Measurements from ENCODE around the gene CHST8.

DNA sequence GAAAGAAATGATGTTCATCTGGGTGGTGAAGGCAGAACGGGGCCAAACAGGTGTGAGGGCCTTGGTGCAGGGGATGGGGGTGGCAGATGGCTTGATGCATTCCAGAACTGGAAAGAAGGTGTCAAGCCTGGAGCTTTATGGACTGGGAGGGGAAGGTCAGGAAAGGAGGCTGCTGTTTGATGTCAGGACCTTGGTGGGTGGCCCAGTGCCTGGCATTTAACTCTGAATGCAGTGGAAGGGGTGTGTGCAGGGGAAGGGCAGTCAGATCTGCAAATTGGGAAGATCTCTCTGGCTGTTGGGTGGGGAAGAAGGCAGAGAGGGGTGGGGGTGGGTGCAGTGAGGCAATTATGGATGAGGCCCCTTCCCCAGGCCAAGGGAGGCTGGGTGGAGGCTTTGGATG, 186.6 kb downstream of the CHST8 start:
- TF ChIP-seq POLR2AphosphoS5 (IDR thresholded peaks at IDR 0.05; ENCODE audit: low read depth, low read length) = no peak
- no peak for TF ChIP-seq FOXP2 (optimal IDR thresholded peaks at IDR 0.05; ENCODE audit: borderline replicate concordance, extremely low read depth, extremely low read length, insufficient read depth)
- TF ChIP-seq, protein P1, sequence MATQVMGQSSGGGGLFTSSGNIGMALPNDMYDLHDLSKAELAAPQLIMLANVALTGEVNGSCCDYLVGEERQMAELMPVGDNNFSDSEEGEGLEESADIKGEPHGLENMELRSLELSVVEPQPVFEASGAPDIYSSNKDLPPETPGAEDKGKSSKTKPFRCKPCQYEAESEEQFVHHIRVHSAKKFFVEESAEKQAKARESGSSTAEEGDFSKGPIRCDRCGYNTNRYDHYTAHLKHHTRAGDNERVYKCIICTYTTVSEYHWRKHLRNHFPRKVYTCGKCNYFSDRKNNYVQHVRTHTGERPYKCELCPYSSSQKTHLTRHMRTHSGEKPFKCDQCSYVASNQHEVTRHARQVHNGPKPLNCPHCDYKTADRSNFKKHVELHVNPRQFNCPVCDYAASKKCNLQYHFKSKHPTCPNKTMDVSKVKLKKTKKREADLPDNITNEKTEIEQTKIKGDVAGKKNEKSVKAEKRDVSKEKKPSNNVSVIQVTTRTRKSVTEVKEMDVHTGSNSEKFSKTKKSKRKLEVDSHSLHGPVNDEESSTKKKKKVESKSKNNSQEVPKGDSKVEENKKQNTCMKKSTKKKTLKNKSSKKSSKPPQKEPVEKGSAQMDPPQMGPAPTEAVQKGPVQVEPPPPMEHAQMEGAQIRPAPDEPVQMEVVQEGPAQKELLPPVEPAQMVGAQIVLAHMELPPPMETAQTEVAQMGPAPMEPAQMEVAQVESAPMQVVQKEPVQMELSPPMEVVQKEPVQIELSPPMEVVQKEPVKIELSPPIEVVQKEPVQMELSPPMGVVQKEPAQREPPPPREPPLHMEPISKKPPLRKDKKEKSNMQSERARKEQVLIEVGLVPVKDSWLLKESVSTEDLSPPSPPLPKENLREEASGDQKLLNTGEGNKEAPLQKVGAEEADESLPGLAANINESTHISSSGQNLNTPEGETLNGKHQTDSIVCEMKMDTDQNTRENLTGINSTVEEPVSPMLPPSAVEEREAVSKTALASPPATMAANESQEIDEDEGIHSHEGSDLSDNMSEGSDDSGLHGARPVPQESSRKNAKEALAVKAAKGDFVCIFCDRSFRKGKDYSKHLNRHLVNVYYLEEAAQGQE (IDR thresholded peaks at IDR 0.05; ENCODE audit: insufficient read depth in 1 of 2, low read depth in 2 of 2, low read length in 2 of 2) = no peak
- no peak for TF ChIP-seq TAF1 (IDR thresholded peaks at IDR 0.05; ENCODE audit: borderline replicate concordance, insufficient read depth, low read length)
